Hepatocyte (in vitro differentiated cells): ENCODE data around the gene SLC5A12.

Experiments
- CTCF ChIP-seq: fragments of 200-600 bp; sonication (generic); IDR thresholded peaks from 2 replicates; pipeline ENCODE4 v1.5.1; 2016; ENCODE audit warnings: antibody characterized with exemption, mild to moderate bottlenecking; ENCODE audit not compliant: poor library complexity
- EZH2phosphoT487 ChIP-seq: fragments of 200-600 bp; sonication (generic); IDR thresholded peaks from one replicate; pipeline ENCODE4 v1.6.1; 2018; ENCODE audit warnings: antibody characterized with exemption, mild to moderate bottlenecking, low read depth, moderate library complexity; ENCODE audit not compliant: unreplicated experiment, severe bottlenecking

DNA sequence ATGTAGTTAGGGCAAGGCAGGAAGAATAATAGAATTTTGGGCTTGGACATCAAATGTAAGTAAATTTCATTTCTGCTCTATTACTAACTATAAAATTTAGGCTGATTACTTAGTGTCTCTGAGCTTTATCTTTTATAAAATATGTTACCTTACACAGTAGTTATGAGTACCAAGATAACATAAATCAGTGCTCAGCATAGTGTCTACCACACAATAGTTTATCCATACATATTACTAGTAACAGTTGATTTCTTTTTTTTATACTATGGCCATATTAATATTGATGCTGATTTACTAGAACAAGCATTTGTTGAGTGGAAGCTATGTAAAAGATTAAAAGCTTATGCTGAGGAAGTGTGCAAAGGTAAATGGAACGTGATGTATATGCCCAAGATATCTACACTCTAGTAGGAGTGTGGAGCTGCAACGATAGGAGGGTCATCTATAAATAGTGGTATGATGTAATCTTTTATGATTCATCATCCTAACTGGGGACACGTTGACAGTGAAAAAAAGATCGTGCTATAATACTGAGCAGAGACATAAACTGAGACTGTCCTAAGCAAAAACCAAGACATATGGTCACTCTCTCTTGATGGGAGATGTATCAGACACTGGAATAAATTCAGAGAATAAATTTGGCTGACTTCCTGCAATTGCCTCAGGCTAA is 8.7 kb upstream of the SLC5A12 start:
- TF ChIP-seq CTCF (no peak), EZH2phosphoT487 (no peak)
